ENCODE measurements around the gene PIP4K2A.
"Not testable (repeated sequence)": the region's sequence is repeated elsewhere in the genome, so short reads cannot be mapped to it uniquely, and the experiment has no call there.

Gene PIP4K2A

GRCh38 chr10:22693860-22694259, 20.5 kb downstream of the PIP4K2A start:
- no CpG with 5 or more reads among the region's 6 CpGs for WGBS, 2 donors (ENCODE audit: extremely low coverage in 2 of 2, insufficient read length in 2 of 2, insufficient replicate concordance in 1 of 2)
- H3K4me1 ChIP-seq (ENCODE audit: control insufficient read depth in 2 of 2, insufficient read depth in 1 of 2, low read depth in 1 of 2, low read length in 2 of 2), result peaks cover 8 to 14% of the 10 kb centered on the region in 2 donors

GRCh38 chr10:22693371-22693784, 21.0 kb downstream of the PIP4K2A start:
- H2BK5ac ChIP-seq (ENCODE audit: low read length), result no peak overlapping the region
- peaks cover 1% of the 10 kb centered on the region for H3K79me1 ChIP-seq (ENCODE audit: low read depth, low read length)
- no peak overlapping the region for H3K23ac ChIP-seq (ENCODE audit: low read depth, low read length, poor library complexity)
- no CpG with 5 or more reads among the region's 5 CpGs for WGBS, 2 donors (ENCODE audit: extremely low coverage in 2 of 2, insufficient read length in 2 of 2, insufficient replicate concordance in 1 of 2)
- no peak overlapping the region for H3K18ac ChIP-seq (ENCODE audit: low read length)
- H3K27ac ChIP-seq (replicated peaks; ENCODE audit: low read length), result no peak overlapping the region
- no peak overlapping the region for H4K91ac ChIP-seq (ENCODE audit: low read depth, low read length, poor library complexity)
- no peak overlapping the region for H2BK120ac ChIP-seq (ENCODE audit: low read depth, low read length)
- H3K27me3 ChIP-seq (ENCODE audit: control insufficient read depth in 3 of 3, insufficient read depth in 3 of 3, low read depth in 1 of 3, low read length in 3 of 3), result no peaks in the 10 kb centered on the region
- no peak overlapping the region for H3K4me3 ChIP-seq (ENCODE audit: low read length in 2 of 2)
- no peak overlapping the region for H2AK5ac ChIP-seq (ENCODE audit: low read depth, low read length)
- no peak overlapping the region for H3K4me2 ChIP-seq (ENCODE audit: insufficient read depth, low read length, poor library complexity, severe bottlenecking)
- no peak overlapping the region for H3K4ac ChIP-seq (ENCODE audit: low read length)
- H3K14ac ChIP-seq (ENCODE audit: low read length), result no peak overlapping the region
- no peak overlapping the region for H4K8ac ChIP-seq (ENCODE audit: low read depth, low read length)
- no peak overlapping the region for H2BK12ac ChIP-seq (ENCODE audit: low read length)
- H3K36me3 ChIP-seq (replicated peaks in 1 of 2; ENCODE audit: control insufficient read depth in 2 of 2, insufficient read depth in 2 of 2, low read length in 2 of 2), result no peaks in the 10 kb centered on the region
- no peak overlapping the region for H3K9ac ChIP-seq (ENCODE audit: low read depth, low read length, poor library complexity)
- H2BK15ac ChIP-seq (ENCODE audit: low read length), result no peak overlapping the region
- no peak for DNase-seq (ENCODE audit: low spot score)
- peaks cover 0 to 2% of the 10 kb centered on the region in 2 donors for H3K9me3 ChIP-seq (replicated peaks in 1 of 2; ENCODE audit: control insufficient read depth in 2 of 2, insufficient read depth in 1 of 2, low read depth in 1 of 2, low read length in 2 of 2)
- no peak overlapping the region for H2AFZ ChIP-seq (ENCODE audit: low read length)
- peaks cover 8 to 14% of the 10 kb centered on the region in 2 donors for H3K4me1 ChIP-seq (ENCODE audit: control insufficient read depth in 2 of 2, insufficient read depth in 1 of 2, low read depth in 1 of 2, low read length in 2 of 2)

More at GRCh38 chr10:22693860-22694259, 20.5 kb downstream of the PIP4K2A start:
- no peak overlapping the region for H2BK5ac ChIP-seq (ENCODE audit: low read length)
- no peak overlapping the region for H4K91ac ChIP-seq (ENCODE audit: low read depth, low read length, poor library complexity)
- H2AK5ac ChIP-seq (ENCODE audit: low read depth, low read length), result no peak overlapping the region
- no peak overlapping the region for H3K4ac ChIP-seq (ENCODE audit: low read length)
- H3K23ac ChIP-seq (ENCODE audit: low read depth, low read length, poor library complexity), result no peak overlapping the region
- H3K79me1 ChIP-seq (ENCODE audit: low read depth, low read length), result peaks cover 1% of the 10 kb centered on the region
- H3K4me2 ChIP-seq (ENCODE audit: insufficient read depth, low read length, poor library complexity, severe bottlenecking), result no peak overlapping the region
- H3K27me3 ChIP-seq (ENCODE audit: control insufficient read depth in 3 of 3, insufficient read depth in 3 of 3, low read depth in 1 of 3, low read length in 3 of 3), result no peaks in the 10 kb centered on the region
- H4K8ac ChIP-seq (ENCODE audit: low read depth, low read length), result no peak overlapping the region
- H3K18ac ChIP-seq (ENCODE audit: low read length), result no peak overlapping the region
- no peak overlapping the region for H2BK15ac ChIP-seq (ENCODE audit: low read length)
- H3K4me3 ChIP-seq (ENCODE audit: low read length in 2 of 2), result no peak overlapping the region
- no peak overlapping the region for H3K27ac ChIP-seq (replicated peaks; ENCODE audit: low read length)
- no peak overlapping the region for H3K14ac ChIP-seq (ENCODE audit: low read length)
- H2AFZ ChIP-seq (ENCODE audit: low read length), result no peak overlapping the region
- H3K9ac ChIP-seq (ENCODE audit: low read depth, low read length, poor library complexity), result no peak overlapping the region
- DNase-seq (ENCODE audit: low spot score), result no peak
- H2BK12ac ChIP-seq (ENCODE audit: low read length), result no peak overlapping the region
- H3K9me3 ChIP-seq (replicated peaks in 1 of 2; ENCODE audit: control insufficient read depth in 2 of 2, insufficient read depth in 1 of 2, low read depth in 1 of 2, low read length in 2 of 2), result peaks cover 0 to 2% of the 10 kb centered on the region in 2 donors
- H2BK120ac ChIP-seq (ENCODE audit: low read depth, low read length), result no peak overlapping the region
- no peaks in the 10 kb centered on the region for H3K36me3 ChIP-seq (replicated peaks in 1 of 2; ENCODE audit: control insufficient read depth in 2 of 2, insufficient read depth in 2 of 2, low read length in 2 of 2)

- not testable (repeated sequence) for DNase-seq (ENCODE audit: low spot score); H2AFZ ChIP-seq (ENCODE audit: low read length); H3K9me3 ChIP-seq (replicated peaks in 1 of 2; ENCODE audit: control insufficient read depth in 2 of 2, insufficient read depth in 1 of 2, low read depth in 1 of 2, low read length in 2 of 2); H2AK5ac ChIP-seq (ENCODE audit: low read depth, low read length); H3K27ac ChIP-seq (replicated peaks; ENCODE audit: low read length); H2BK12ac ChIP-seq (ENCODE audit: low read length); H3K27me3 ChIP-seq (ENCODE audit: control insufficient read depth in 3 of 3, insufficient read depth in 3 of 3, low read depth in 1 of 3, low read length in 3 of 3); H3K18ac ChIP-seq (ENCODE audit: low read length); H2BK5ac ChIP-seq (ENCODE audit: low read length); H3K4ac ChIP-seq (ENCODE audit: low read length); H3K14ac ChIP-seq (ENCODE audit: low read length); H3K23ac ChIP-seq (ENCODE audit: low read depth, low read length, poor library complexity); H2BK15ac ChIP-seq (ENCODE audit: low read length); H3K79me1 ChIP-seq (ENCODE audit: low read depth, low read length); H3K36me3 ChIP-seq (replicated peaks in 1 of 2; ENCODE audit: control insufficient read depth in 2 of 2, insufficient read depth in 2 of 2, low read length in 2 of 2); H2BK120ac ChIP-seq (ENCODE audit: low read depth, low read length); H4K8ac ChIP-seq (ENCODE audit: low read depth, low read length); H3K4me3 ChIP-seq (ENCODE audit: low read length in 2 of 2); H4K91ac ChIP-seq (ENCODE audit: low read depth, low read length, poor library complexity); H3K4me2 ChIP-seq (ENCODE audit: insufficient read depth, low read length, poor library complexity, severe bottlenecking); H3K9ac ChIP-seq (ENCODE audit: low read depth, low read length, poor library complexity)
- H3K4me1 ChIP-seq (ENCODE audit: control insufficient read depth in 2 of 2, insufficient read depth in 1 of 2, low read depth in 1 of 2, low read length in 2 of 2), result peaks cover 8 to 14% of the 10 kb centered on the region in 2 donors
- WGBS, 2 donors (ENCODE audit: extremely low coverage in 2 of 2, insufficient read length in 2 of 2, insufficient replicate concordance in 1 of 2), result no CpG with 5 or more reads among the region's 5 CpGs
Observed at GRCh38 chr10:22692119-22692518, 22.3 kb downstream of the PIP4K2A start.

DNA sequence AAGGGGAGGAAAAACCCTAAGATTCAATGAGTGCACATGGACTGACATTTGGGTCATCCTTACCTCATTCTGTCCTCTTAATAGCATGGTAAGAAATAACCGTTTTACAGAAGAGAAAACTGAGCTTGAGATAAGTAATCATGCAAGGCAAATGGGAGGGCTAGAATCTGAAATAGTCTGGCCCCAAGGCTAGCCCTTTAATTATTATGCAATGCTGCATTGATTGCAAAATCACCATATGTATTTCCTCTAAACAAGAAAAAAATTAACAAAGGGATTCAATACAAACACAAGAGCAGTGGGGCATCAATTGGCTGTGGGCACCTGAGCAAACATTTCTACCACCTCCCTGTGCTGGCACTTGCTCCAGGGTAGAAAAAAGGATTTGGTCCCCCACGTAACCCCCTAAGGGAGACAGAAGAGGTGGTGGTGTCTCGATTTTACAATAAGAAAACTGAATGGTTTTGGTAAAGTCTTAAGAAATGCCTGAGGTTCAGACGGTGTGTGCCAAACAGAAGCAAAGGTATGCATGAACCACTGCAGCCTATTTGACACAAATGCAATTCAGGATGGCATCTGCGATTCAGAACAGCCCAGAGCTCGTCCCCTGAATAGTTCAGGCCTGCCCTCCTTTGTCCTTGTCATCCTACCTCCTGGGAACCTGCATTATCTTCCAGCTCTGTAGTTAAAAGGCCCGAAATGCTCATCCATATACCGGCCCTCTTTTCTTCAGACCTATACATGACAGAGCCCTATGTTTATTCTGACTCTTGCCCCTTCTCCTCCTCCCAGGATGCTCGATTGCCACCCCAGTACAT, 23.6 kb downstream of the PIP4K2A start:
- no peak overlapping the region for H2BK15ac ChIP-seq (ENCODE audit: low read length)
- no peaks in the 10 kb centered on the region for H3K36me3 ChIP-seq (replicated peaks in 1 of 2; ENCODE audit: control insufficient read depth in 2 of 2, insufficient read depth in 2 of 2, low read length in 2 of 2)
- H2AK5ac ChIP-seq (ENCODE audit: low read depth, low read length), result no peak overlapping the region
- DNase-seq (ENCODE audit: low spot score), result no peak
- no peak overlapping the region for H2BK12ac ChIP-seq (ENCODE audit: low read length)
- peaks cover 1% of the 10 kb centered on the region for H3K79me1 ChIP-seq (ENCODE audit: low read depth, low read length)
- no peak overlapping the region for H3K14ac ChIP-seq (ENCODE audit: low read length)
- peaks cover 8 to 16% of the 10 kb centered on the region in 2 donors for H3K4me1 ChIP-seq (ENCODE audit: control insufficient read depth in 2 of 2, insufficient read depth in 1 of 2, low read depth in 1 of 2, low read length in 2 of 2)
- no peaks in the 10 kb centered on the region for H3K27me3 ChIP-seq (ENCODE audit: control insufficient read depth in 3 of 3, insufficient read depth in 3 of 3, low read depth in 1 of 3, low read length in 3 of 3)
- H3K4ac ChIP-seq (ENCODE audit: low read length), result no peak overlapping the region
- no peak overlapping the region for H3K23ac ChIP-seq (ENCODE audit: low read depth, low read length, poor library complexity)
- no peak overlapping the region for H2BK5ac ChIP-seq (ENCODE audit: low read length)
- no peak overlapping the region for H3K4me3 ChIP-seq (ENCODE audit: low read length in 2 of 2)
- H2AFZ ChIP-seq (ENCODE audit: low read length), result no peak overlapping the region
- H3K18ac ChIP-seq (ENCODE audit: low read length), result no peak overlapping the region
- peaks cover 0 to under 1% of the 10 kb centered on the region in 2 donors for H3K9me3 ChIP-seq (replicated peaks in 1 of 2; ENCODE audit: control insufficient read depth in 2 of 2, insufficient read depth in 1 of 2, low read depth in 1 of 2, low read length in 2 of 2)
- H3K4me2 ChIP-seq (ENCODE audit: insufficient read depth, low read length, poor library complexity, severe bottlenecking), result no peak overlapping the region
- H3K9ac ChIP-seq (ENCODE audit: low read depth, low read length, poor library complexity), result no peak overlapping the region
- H3K27ac ChIP-seq (replicated peaks; ENCODE audit: low read length), result peak overlapping the region; percentile 8
- H2BK120ac ChIP-seq (ENCODE audit: low read depth, low read length), result no peak overlapping the region
- WGBS, 2 donors (ENCODE audit: extremely low coverage in 2 of 2, insufficient read length in 2 of 2, insufficient replicate concordance in 1 of 2), result no CpG with 5 or more reads among the region's 9 CpGs
- no peak overlapping the region for H4K91ac ChIP-seq (ENCODE audit: low read depth, low read length, poor library complexity)
- no peak overlapping the region for H4K8ac ChIP-seq (ENCODE audit: low read depth, low read length)
